Hepatocyte (in vitro differentiated cells): ENCODE measurements around the gene DCP2. TPM values are rescaled to one million over a fixed set of nuclear protein-coding genes. Genes with fewer than 3 reads are reported as not detected.

Source experiments
- DNase-seq: peaks from one replicate; pipeline ENCODE4 v3.0.0-alpha.2; 2016; ENCODE audit warnings: low spot score
- H2AFZ ChIP-seq: fragments of 200-600 bp; sonication (generic); 2 replicates; pipeline ENCODE4 v1.6.0; 2016; ENCODE audit warnings: antibody characterized with exemption, mild to moderate bottlenecking
- H3K27ac ChIP-seq: fragments of 200-600 bp; sonication (generic); 2 replicates; pipeline ENCODE4 v1.5.1; 2016; ENCODE audit warnings: mild to moderate bottlenecking
- H3K27me3 ChIP-seq: fragments of 200-600 bp; sonication (generic); 2 replicates; pipeline ENCODE4 v1.6.1; 2016
- H3K36me3 ChIP-seq: fragments of 200-600 bp; sonication (generic); replicated peaks from 2 replicates; pipeline ENCODE4 v1.5.1; 2016; ENCODE audit warnings: low read depth; ENCODE audit not compliant: insufficient read depth
- H3K4me1 ChIP-seq: fragments of 200-600 bp; sonication (generic); 2 replicates; pipeline ENCODE4 v1.5.1; 2016; ENCODE audit warnings: mild to moderate bottlenecking, moderate library complexity; ENCODE audit not compliant: insufficient read depth
- H3K4me2 ChIP-seq: fragments of 200-600 bp; sonication (generic); 2 replicates; pipeline ENCODE4 v1.6.0; 2016
- H3K4me3 ChIP-seq: fragments of 200-600 bp; sonication (generic); 2 replicates; pipeline ENCODE4 v1.5.1; 2016; ENCODE audit warnings: mild to moderate bottlenecking
- H3K79me2 ChIP-seq: fragments of 200-600 bp; sonication (generic); 2 replicates; pipeline ENCODE4 v1.6.0; 2017; ENCODE audit warnings: mild to moderate bottlenecking
- H3K9me2 ChIP-seq: fragments of 200-600 bp; sonication (generic); replicated peaks from 2 replicates; pipeline ENCODE4 v1.6.0; 2017; ENCODE audit warnings: mild to moderate bottlenecking; ENCODE audit not compliant: insufficient read depth
- H3K9me3 ChIP-seq: fragments of 200-600 bp; sonication (generic); 2 replicates; pipeline ENCODE4 v1.5.1; 2016; ENCODE audit warnings: low read depth, mild to moderate bottlenecking
- H4K20me1 ChIP-seq: fragments of 200-600 bp; sonication (generic); 2 replicates; pipeline ENCODE4 v1.6.0; 2016; ENCODE audit warnings: mild to moderate bottlenecking; ENCODE audit not compliant: insufficient read depth, poor library complexity, severe bottlenecking
- EZH2 ChIP-seq: fragments of 200-600 bp; sonication (generic); IDR thresholded peaks from 2 replicates; pipeline ENCODE4 v1.6.1; 2016; ENCODE audit warnings: antibody characterized with exemption, mild to moderate bottlenecking, borderline replicate concordance
- EZH2phosphoT487 ChIP-seq: fragments of 200-600 bp; sonication (generic); IDR thresholded peaks from one replicate; pipeline ENCODE4 v1.6.1; 2018; ENCODE audit warnings: antibody characterized with exemption, mild to moderate bottlenecking, low read depth, moderate library complexity; ENCODE audit not compliant: unreplicated experiment, severe bottlenecking
- WGBS: methylation state at CpG from one replicate; pipeline ENCODE4 v1.1.6; 2016; ENCODE audit warnings: low lambda C conversion rate; ENCODE audit errors: missing lambda C conversion rate; 5-methylcytosine and 5-hydroxymethylcytosine counted together
- polyA plus RNA-seq: library from polyadenylated mRNA; unstranded; fragments of >200 nt; fragmentation: Nextera tagmentation; extraction: Ambion mirVana; gene quantifications from 2 replicates; pipeline ENCODE4 v1.2.1, GENCODE V29; 2016
- total RNA-seq: library from RNA; depleted of rRNA; stranded (reverse); fragments of >200 nt; gene quantifications from 2 replicates; pipeline ENCODE4 v1.2.3, GENCODE V29; 2014
- TF ChIP-seq, protein P1 (sequence below): fragments of 200-600 bp; sonication (generic); IDR thresholded peaks from 2 replicates; pipeline ENCODE4 v1.5.1; 2016; ENCODE audit warnings: antibody characterized with exemption, mild to moderate bottlenecking; ENCODE audit not compliant: poor library complexity

Gene DCP2
- total and polyA plus RNA-seq, 2 experiments from 2014 or later, result 8.8 to 41.9 TPM

DNA sequence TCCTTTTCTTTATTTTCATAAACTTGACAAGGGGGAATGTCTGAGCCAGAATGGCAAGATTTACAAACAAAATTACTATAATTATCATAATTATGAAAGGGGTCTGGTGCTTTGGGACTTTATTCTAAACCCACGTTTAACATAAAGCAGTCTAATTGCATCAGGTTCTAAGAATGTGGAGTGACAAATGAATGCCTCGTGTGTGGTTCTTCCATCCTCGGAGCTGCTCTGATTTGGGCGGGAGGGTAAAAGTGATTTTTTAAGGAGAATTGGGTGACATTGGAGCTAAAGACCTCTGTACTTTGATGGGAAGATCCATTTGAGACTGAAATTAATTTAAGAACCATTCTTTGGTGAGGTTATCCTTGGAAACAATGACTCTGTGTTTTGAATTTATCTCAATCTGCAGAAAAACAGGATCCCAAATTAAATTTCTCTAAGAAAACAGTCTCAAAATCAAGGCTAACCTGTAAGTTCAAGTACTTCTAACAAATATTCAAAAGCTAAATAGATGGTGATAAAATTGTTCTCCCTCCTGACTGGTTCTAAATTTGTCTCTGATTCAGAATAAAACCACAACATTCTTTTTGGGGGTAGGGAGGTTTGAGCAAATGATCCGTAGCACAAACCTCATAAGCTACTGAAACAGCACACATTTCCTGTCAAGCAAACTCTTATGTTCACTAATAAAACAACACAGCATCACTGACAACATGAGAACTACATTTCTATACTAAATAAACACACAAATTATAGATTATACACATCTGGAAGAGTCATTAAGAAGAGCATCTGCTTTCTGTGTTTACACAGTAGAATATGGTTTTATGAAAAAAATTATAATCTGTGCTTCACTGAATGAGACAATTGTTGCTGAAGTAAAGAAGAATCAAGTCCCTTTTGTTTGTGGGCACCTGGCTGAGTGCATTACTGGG lies 85.5 kb downstream of the DCP2 start:
- 61% methylated on average over 5 of the region's 5 CpGs for WGBS
- Histone ChIP-seq H3K9me2 (no peaks in the 10 kb centered on the region), H2AFZ (no peak overlapping the region), H3K79me2 (no peaks in the 10 kb centered on the region), H4K20me1 (no peaks in the 10 kb centered on the region), H3K4me2 (no peak overlapping the region), H3K36me3 (peaks cover 3% of the 10 kb centered on the region), H3K9me3 (no peaks in the 10 kb centered on the region), H3K4me3 (no peak overlapping the region), H3K27me3 (no peaks in the 10 kb centered on the region), H3K4me1 (peaks cover 9% of the 10 kb centered on the region), H3K27ac (no peak overlapping the region)
- DNase-seq, result no peak
- TF ChIP-seq EZH2 (no peak), EZH2phosphoT487 (no peak)
- TF ChIP-seq, protein P1, sequence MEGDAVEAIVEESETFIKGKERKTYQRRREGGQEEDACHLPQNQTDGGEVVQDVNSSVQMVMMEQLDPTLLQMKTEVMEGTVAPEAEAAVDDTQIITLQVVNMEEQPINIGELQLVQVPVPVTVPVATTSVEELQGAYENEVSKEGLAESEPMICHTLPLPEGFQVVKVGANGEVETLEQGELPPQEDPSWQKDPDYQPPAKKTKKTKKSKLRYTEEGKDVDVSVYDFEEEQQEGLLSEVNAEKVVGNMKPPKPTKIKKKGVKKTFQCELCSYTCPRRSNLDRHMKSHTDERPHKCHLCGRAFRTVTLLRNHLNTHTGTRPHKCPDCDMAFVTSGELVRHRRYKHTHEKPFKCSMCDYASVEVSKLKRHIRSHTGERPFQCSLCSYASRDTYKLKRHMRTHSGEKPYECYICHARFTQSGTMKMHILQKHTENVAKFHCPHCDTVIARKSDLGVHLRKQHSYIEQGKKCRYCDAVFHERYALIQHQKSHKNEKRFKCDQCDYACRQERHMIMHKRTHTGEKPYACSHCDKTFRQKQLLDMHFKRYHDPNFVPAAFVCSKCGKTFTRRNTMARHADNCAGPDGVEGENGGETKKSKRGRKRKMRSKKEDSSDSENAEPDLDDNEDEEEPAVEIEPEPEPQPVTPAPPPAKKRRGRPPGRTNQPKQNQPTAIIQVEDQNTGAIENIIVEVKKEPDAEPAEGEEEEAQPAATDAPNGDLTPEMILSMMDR, result no peak

DNA sequence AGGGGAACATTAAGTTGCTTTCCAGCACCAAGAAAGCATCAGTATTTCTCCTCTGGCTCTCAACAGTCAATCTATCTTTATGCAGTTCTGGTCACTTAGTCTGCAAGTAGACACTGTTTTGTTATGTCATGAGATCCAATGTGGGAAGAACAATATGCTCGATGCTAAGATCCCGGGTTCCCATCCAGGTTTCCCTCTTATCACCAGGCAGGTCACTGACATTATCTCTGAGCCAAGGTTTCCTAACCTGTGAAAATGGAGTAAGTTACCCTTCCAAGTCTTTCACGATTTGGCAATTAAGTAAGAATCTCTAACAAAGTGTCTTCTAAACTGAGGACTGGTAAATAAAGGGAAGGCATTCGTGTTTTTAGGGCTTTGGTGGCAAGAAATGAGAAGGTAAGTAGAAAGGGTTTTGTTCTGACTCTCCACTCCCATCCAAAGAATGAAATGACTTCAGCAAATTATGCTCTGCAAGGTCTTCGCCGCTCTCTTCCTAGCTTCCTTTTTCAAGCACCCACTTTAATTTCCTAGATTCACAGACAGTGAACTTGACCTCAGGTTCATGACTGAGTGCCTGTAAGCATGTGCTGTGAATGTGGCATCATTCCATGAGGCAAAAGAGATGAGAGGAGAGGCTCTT lies 86.4 kb downstream of the DCP2 start:
- Histone ChIP-seq H3K79me2 (no peaks in the 10 kb centered on the region), H3K27ac (no peak overlapping the region), H3K4me1 (peaks cover 10% of the 10 kb centered on the region), H3K36me3 (peaks cover 3% of the 10 kb centered on the region), H4K20me1 (no peaks in the 10 kb centered on the region), H2AFZ (no peak overlapping the region), H3K4me3 (no peak overlapping the region), H3K9me3 (no peaks in the 10 kb centered on the region), H3K27me3 (no peaks in the 10 kb centered on the region), H3K9me2 (no peaks in the 10 kb centered on the region), H3K4me2 (no peak overlapping the region)
- no peak for DNase-seq
- TF ChIP-seq, protein P1, result no peak
- TF ChIP-seq EZH2 (no peak), EZH2phosphoT487 (no peak)
- 95% methylated on average over 6 of the region's 6 CpGs for WGBS

DNA sequence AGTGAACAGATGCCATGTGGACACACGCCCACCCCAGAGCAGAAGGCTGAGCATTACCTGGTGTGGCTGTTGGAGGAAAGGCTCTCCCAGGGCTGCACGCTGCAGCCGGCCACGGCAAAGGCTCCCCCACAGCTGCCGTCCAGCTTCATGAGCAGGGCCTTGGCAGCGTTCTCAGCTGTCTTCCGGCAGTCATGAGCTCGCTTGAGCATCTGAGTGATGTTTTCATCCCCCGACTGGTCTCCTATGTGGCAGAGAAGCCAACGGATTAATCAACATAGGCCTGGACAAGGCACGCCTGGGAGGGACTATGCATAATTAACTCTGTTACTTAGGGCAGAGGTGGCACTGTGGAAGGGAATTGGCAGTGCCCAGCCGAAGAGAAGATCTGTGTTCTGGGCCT lies 87.3 kb downstream of the DCP2 start:
- H3K4me1 ChIP-seq, result peaks cover 14% of the 10 kb centered on the region
- H3K36me3 ChIP-seq, result peaks cover 3% of the 10 kb centered on the region
- no peak overlapping the region for H3K27ac ChIP-seq
- H3K4me2 ChIP-seq, result no peak overlapping the region
- DNase-seq, result no peak
- H3K27me3 ChIP-seq, result no peaks in the 10 kb centered on the region
- no peaks in the 10 kb centered on the region for H3K9me2 ChIP-seq
- 92% methylated on average over 12 of the region's 12 CpGs for whole genome bisulfite sequencing
- no peaks in the 10 kb centered on the region for H4K20me1 ChIP-seq
- no peaks in the 10 kb centered on the region for H3K9me3 ChIP-seq
- no peak for TF ChIP-seq EZH2phosphoT487
- TF ChIP-seq, protein P1, result no peak
- TF ChIP-seq EZH2, result no peak
- H3K79me2 ChIP-seq, result no peaks in the 10 kb centered on the region
- H2AFZ ChIP-seq, result no peak overlapping the region
- H3K4me3 ChIP-seq, result no peak overlapping the region
